Stimulated activated CD8-positive, alpha-beta memory T cell treated with anti-CD3 and anti-CD28 coated beads, Interleukin-7, amount 100 ng/mL, for 1 hour (primary cell): ENCODE results near the gene PNCK.
"Not testable (repeated sequence)": the region's sequence is repeated elsewhere in the genome, so short reads cannot be mapped to it uniquely, and the experiment has no call there.

Experiments
- DNase-seq, 2 donors: peaks; one replicate each; pipeline ENCODE4 v3.0.0-alpha.2; 2020; ENCODE audit warnings: low read depth in 2 of 2

PNCK gene

GRCh38 chrX:153673428-153674218 lies at the start of gene PNCK:
Gene PNCK, minus strand, starts transcription at chrX:153673813. Its CDS starts 737 bp downstream, at chrX:153673076.
- no peak for DNase-seq

GRCh38 chrX:153722704-153723350 lies 49.2 kb upstream of the PNCK start:
- DNase-seq: no peak

- DNase-seq: no peak
Observed at GRCh38 chrX:153719701-153720100, 46.1 kb upstream of the PNCK start.

GRCh38 chrX:153719238-153719637 lies 45.6 kb upstream of the PNCK start:
- no peak for DNase-seq

- DNase-seq: no peak
Observed at GRCh38 chrX:153717445-153717844, 43.8 kb upstream of the PNCK start.

- DNase-seq: no peak
Observed at GRCh38 chrX:153714256-153714655, 40.6 kb upstream of the PNCK start.

GRCh38 chrX:153709726-153710674 lies 36.4 kb upstream of the PNCK start:
- DNase-seq: no peak

GRCh38 chrX:153708415-153708814 lies 34.8 kb upstream of the PNCK start:
- DNase-seq: no peak

GRCh38 chrX:153707406-153707805 lies 33.8 kb upstream of the PNCK start:
- DNase-seq: no peak

- no peak for DNase-seq
Observed at GRCh38 chrX:153706799-153707198, 33.2 kb upstream of the PNCK start.

- DNase-seq: not testable (repeated sequence)
Observed at GRCh38 chrX:153705403-153706060, 31.9 kb upstream of the PNCK start.

GRCh38 chrX:153704631-153705402 lies 31.2 kb upstream of the PNCK start:
- not testable (repeated sequence) for DNase-seq

GRCh38 chrX:153704021-153704526 lies 30.5 kb upstream of the PNCK start:
- DNase-seq: no peak

- DNase-seq: no peak
Observed at GRCh38 chrX:153703036-153703370, 29.4 kb upstream of the PNCK start.

- DNase-seq: no peak
Observed at GRCh38 chrX:153702336-153703035, 28.9 kb upstream of the PNCK start.

- DNase-seq: no peak
Observed at GRCh38 chrX:153701706-153702105, 28.1 kb upstream of the PNCK start.

GRCh38 chrX:153700967-153701366 lies 27.4 kb upstream of the PNCK start:
- DNase-seq: no peak

GRCh38 chrX:153700376-153700945 lies 26.8 kb upstream of the PNCK start:
- no peak for DNase-seq

- DNase-seq: not testable (repeated sequence)
Observed at GRCh38 chrX:153699784-153700371, 26.3 kb upstream of the PNCK start.
